Measurements from ENCODE around the gene NR1H4. TPM values are rescaled to one million over a fixed set of nuclear protein-coding genes. Genes with fewer than 3 reads are reported as not detected.

The NR1H4 gene
- total and polyA plus RNA-seq, 2 of the 13 experiments (the other 11 are each of a cell fraction or from before 2014, with no cell fraction given), result 27.3 to 114 TPM

DNA sequence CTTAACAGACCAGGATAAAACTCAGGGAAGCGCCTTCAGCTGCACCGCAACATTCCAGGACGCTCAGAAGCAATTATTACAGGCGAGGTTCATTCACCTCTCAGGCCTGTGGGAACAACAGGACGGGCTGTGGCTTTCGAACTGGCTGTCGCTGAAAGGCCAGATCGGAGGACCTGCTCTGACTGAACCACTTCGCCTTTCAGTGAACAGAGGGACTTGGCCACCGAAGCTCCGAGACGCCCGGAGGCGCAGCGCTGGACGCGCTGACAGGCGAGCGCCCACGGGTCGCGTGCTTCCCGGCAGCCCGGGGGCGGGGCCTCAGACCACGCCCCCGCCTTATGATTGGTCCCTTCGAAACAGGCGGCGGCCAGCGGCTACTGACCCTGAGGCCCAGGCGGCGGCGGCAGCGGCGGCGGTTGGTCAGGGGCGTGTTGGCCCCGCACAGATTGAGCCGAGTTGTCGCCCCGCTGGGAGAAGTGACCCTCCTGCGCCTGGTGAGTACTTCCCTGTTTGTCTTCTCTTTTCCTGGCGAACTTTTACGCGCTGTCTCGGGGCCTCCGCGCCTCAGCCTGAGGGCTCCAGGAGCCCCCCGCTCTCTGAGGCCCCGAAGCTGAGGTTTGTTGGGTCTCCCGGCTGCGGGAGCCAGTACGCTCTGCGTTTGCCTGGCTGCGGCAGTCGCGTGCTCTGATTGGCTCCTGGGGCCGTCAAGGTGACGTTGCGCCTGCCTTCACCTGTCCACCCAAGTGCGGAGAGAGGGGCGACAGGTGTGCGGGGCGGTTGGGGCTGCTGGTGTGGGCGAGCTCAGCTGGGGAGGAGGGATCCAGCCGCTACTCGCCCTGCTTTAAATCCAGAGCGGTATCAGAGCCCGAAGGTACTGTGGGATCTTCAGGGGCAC lies 99.9 kb downstream of the NR1H4 start, which contains the start of gene GAS2L3 (continued):
- TF ChIP-seq, protein P1, sequence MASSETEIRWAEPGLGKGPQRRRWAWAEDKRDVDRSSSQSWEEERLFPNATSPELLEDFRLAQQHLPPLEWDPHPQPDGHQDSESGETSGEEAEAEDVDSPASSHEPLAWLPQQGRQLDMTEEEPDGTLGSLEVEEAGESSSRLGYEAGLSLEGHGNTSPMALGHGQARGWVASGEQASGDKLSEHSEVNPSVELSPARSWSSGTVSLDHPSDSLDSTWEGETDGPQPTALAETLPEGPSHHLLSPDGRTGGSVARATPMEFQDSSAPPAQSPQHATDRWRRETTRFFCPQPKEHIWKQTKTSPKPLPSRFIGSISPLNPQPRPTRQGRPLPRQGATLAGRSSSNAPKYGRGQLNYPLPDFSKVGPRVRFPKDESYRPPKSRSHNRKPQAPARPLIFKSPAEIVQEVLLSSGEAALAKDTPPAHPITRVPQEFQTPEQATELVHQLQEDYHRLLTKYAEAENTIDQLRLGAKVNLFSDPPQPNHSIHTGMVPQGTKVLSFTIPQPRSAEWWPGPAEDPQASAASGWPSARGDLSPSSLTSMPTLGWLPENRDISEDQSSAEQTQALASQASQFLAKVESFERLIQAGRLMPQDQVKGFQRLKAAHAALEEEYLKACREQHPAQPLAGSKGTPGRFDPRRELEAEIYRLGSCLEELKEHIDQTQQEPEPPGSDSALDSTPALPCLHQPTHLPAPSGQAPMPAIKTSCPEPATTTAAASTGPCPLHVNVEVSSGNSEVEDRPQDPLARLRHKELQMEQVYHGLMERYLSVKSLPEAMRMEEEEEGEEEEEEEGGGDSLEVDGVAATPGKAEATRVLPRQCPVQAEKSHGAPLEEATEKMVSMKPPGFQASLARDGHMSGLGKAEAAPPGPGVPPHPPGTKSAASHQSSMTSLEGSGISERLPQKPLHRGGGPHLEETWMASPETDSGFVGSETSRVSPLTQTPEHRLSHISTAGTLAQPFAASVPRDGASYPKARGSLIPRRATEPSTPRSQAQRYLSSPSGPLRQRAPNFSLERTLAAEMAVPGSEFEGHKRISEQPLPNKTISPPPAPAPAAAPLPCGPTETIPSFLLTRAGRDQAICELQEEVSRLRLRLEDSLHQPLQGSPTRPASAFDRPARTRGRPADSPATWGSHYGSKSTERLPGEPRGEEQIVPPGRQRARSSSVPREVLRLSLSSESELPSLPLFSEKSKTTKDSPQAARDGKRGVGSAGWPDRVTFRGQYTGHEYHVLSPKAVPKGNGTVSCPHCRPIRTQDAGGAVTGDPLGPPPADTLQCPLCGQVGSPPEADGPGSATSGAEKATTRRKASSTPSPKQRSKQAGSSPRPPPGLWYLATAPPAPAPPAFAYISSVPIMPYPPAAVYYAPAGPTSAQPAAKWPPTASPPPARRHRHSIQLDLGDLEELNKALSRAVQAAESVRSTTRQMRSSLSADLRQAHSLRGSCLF (CRISPR knock-in tag; IDR thresholded peaks at IDR 0.05; ENCODE audit: borderline replicate concordance), result no peak
- TF ChIP-seq ZNF558 (CRISPR knock-in tag; IDR thresholded peaks at IDR 0.05; ENCODE audit: borderline replicate concordance), result peak; percentile 93; the same call in 1 of the 2 replicates
- TF ChIP-seq, protein P2, sequence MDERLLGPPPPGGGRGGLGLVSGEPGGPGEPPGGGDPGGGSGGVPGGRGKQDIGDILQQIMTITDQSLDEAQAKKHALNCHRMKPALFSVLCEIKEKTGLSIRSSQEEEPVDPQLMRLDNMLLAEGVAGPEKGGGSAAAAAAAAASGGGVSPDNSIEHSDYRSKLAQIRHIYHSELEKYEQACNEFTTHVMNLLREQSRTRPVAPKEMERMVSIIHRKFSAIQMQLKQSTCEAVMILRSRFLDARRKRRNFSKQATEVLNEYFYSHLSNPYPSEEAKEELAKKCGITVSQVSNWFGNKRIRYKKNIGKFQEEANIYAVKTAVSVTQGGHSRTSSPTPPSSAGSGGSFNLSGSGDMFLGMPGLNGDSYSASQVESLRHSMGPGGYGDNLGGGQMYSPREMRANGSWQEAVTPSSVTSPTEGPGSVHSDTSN (CRISPR knock-in tag; IDR thresholded peaks at IDR 0.05), result peak; percentile 81
- TF ChIP-seq, protein P3, sequence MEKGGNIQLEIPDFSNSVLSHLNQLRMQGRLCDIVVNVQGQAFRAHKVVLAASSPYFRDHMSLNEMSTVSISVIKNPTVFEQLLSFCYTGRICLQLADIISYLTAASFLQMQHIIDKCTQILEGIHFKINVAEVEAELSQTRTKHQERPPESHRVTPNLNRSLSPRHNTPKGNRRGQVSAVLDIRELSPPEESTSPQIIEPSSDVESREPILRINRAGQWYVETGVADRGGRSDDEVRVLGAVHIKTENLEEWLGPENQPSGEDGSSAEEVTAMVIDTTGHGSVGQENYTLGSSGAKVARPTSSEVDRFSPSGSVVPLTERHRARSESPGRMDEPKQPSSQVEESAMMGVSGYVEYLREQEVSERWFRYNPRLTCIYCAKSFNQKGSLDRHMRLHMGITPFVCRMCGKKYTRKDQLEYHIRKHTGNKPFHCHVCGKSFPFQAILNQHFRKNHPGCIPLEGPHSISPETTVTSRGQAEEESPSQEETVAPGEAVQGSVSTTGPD (CRISPR knock-in tag; IDR thresholded peaks at IDR 0.05), result no peak
- TF ChIP-seq KMT2A (CRISPR knock-in tag; IDR thresholded peaks at IDR 0.05), result peak; percentile 70
- TF ChIP-seq FOXP1 (IDR thresholded peaks at IDR 0.05), result no peak
- TF ChIP-seq FOXP1 (CRISPR knock-in tag; IDR thresholded peaks at IDR 0.05), result no peak
- TF ChIP-seq, protein P4, sequence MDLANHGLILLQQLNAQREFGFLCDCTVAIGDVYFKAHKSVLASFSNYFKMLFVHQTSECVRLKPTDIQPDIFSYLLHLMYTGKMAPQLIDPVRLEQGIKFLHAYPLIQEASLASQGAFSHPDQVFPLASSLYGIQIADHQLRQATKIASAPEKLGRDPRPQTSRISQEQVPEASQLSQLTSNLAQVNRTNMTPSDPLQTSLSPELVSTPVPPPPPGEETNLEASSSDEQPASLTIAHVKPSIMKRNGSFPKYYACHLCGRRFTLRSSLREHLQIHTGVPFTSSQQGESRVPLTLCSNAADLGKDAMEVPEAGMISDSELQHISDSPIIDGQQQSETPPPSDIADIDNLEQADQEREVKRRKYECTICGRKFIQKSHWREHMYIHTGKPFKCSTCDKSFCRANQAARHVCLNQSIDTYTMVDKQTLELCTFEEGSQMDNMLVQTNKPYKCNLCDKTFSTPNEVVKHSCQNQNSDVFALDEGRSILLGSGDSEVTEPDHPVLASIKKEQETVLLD (CRISPR knock-in tag; IDR thresholded peaks at IDR 0.05; ENCODE audit: low read depth), result no peak
- peak; percentile 68; the same call in 1 of the 2 replicates for TF ChIP-seq ZSCAN25 (CRISPR knock-in tag; IDR thresholded peaks at IDR 0.05)
- peak; percentile 84; the same call in 1 of the 2 replicates for TF ChIP-seq GABPB1 (CRISPR knock-in tag; IDR thresholded peaks at IDR 0.05)
- no peak for TF ChIP-seq SATB2 (CRISPR knock-in tag; IDR thresholded peaks at IDR 0.05)
- TF ChIP-seq MAFF (IDR thresholded peaks at IDR 0.05; ENCODE audit: low read depth, low read length), result no peak
- no peak for TF ChIP-seq IKZF1 (IDR thresholded peaks at IDR 0.05)
- TF ChIP-seq, protein P5, sequence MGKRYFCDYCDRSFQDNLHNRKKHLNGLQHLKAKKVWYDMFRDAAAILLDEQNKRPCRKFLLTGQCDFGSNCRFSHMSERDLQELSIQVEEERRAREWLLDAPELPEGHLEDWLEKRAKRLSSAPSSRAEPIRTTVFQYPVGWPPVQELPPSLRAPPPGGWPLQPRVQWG (CRISPR knock-in tag; IDR thresholded peaks at IDR 0.05; ENCODE audit: borderline replicate concordance, low read depth), result no peak
- no peak; the same call in none of the 2 replicates for TF ChIP-seq ZMAT3 (CRISPR knock-in tag; conservative IDR thresholded peaks at IDR 0.05)
- no peak for TF ChIP-seq KAT2B (IDR thresholded peaks at IDR 0.05; ENCODE audit: borderline replicate concordance, low read depth, low read length)
- no peak for TF ChIP-seq ZNF251 (CRISPR knock-in tag; IDR thresholded peaks at IDR 0.05)
- TF ChIP-seq, protein P6, sequence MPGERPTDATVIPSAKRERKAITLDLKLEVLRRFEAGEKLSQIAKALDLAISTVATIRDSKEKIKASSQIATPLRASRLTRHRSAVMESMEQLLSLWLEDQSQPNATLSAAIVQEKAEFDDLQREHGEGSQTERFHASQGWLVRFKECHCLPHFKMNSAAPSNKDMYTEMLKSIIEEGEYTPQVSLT (CRISPR knock-in tag; IDR thresholded peaks at IDR 0.05; ENCODE audit: borderline replicate concordance, low read depth), result no peak
- no peak for TF ChIP-seq ATRX (CRISPR knock-in tag; IDR thresholded peaks at IDR 0.05; ENCODE audit: borderline replicate concordance)
- TF ChIP-seq ZNF430 (CRISPR knock-in tag; IDR thresholded peaks at IDR 0.05), result peak; percentile 88; the same call in 1 of the 2 replicates
